Thoracic aorta (tissue), 2 donors: ENCODE measurements around the gene CNPY4. TPM values are rescaled to one million over a fixed set of nuclear protein-coding genes. Genes with fewer than 3 reads are reported as not detected.

ENCODE experiments used
- ATAC-seq: fragments of 150-250 bp; one replicate; pipeline ENCODE4 v1.8.0; 2017; ENCODE audit warnings: low read depth; ENCODE audit not compliant: insufficient number of reproducible peaks, low FRiP score
- DNase-seq: peaks from one replicate; pipeline ENCODE4 v3.0.0-alpha.2; 2020; ENCODE audit warnings: low spot score
- H3K27ac ChIP-seq, 2 donors: fragments of 200-600 bp; sonication (generic); 1 replicate in 1 of 2; 2 replicates in 1 of 2; pipeline ENCODE4 v1.5.1; 2016; ENCODE audit warnings: mild to moderate bottlenecking in 2 of 2, moderate library complexity in 2 of 2
- H3K27me3 ChIP-seq: fragments of 200-600 bp; sonication (generic); replicated peaks from 2 replicates; pipeline ENCODE4 v1.6.0; 2016; ENCODE audit warnings: mild to moderate bottlenecking; ENCODE audit not compliant: insufficient read depth
- H3K36me3 ChIP-seq: fragments of 200-600 bp; sonication (generic); one replicate; pipeline ENCODE4 v1.5.1; 2016
- H3K4me1 ChIP-seq, 2 donors: fragments of 200-600 bp; sonication (generic); 1 replicate in 1 of 2; 2 replicates in 1 of 2; pipeline versions ENCODE4 v1.5.1 to v1.6.0; 2016; ENCODE audit warnings: low read depth in 2 of 2, mild to moderate bottlenecking in 1 of 2; ENCODE audit not compliant: control insufficient read depth in 1 of 2
- H3K4me3 ChIP-seq: fragments of 200-600 bp; sonication (generic); 2 replicates; pipeline ENCODE4 v1.5.1; 2016; ENCODE audit warnings: mild to moderate bottlenecking
- H3K9me3 ChIP-seq: fragments of 200-600 bp; sonication (generic); 2 replicates; pipeline ENCODE4 v1.5.1; 2016
- total RNA-seq, 2 donors: library from RNA; depleted of rRNA; stranded (reverse); fragments of >200 nt; gene quantifications; one replicate each; pipeline versions ENCODE4 v1.1.0 to v1.2.3, GENCODE V29; 2016
- TF ChIP-seq, protein P1 (sequence below): fragments of 200-600 bp; sonication (generic); IDR thresholded peaks from one replicate; pipeline ENCODE4 v1.5.1; 2019; ENCODE audit warnings: antibody characterized with exemption

Gene CNPY4
- total RNA-seq, 2 donors from 2014 or later = 12.6 to 13.7 TPM

GRCh38 chr7:100124301-100125230 lies 5.1 kb downstream of the CNPY4 start:
- Histone ChIP-seq H3K27me3 (no peaks in the 10 kb centered on the region), H3K9me3 (no peaks in the 10 kb centered on the region), H3K4me3 (no peak overlapping the region), H3K27ac (no peak overlapping the region), H3K4me1 (peaks cover 13 to 36% of the 10 kb centered on the region in 2 donors), H3K36me3 (no peaks in the 10 kb centered on the region)
- TF ChIP-seq, protein P1, sequence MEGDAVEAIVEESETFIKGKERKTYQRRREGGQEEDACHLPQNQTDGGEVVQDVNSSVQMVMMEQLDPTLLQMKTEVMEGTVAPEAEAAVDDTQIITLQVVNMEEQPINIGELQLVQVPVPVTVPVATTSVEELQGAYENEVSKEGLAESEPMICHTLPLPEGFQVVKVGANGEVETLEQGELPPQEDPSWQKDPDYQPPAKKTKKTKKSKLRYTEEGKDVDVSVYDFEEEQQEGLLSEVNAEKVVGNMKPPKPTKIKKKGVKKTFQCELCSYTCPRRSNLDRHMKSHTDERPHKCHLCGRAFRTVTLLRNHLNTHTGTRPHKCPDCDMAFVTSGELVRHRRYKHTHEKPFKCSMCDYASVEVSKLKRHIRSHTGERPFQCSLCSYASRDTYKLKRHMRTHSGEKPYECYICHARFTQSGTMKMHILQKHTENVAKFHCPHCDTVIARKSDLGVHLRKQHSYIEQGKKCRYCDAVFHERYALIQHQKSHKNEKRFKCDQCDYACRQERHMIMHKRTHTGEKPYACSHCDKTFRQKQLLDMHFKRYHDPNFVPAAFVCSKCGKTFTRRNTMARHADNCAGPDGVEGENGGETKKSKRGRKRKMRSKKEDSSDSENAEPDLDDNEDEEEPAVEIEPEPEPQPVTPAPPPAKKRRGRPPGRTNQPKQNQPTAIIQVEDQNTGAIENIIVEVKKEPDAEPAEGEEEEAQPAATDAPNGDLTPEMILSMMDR = no peak
- ATAC-seq (no peak), DNase-seq (no peak)

GRCh38 chr7:100126239-100126930 lies 7.0 kb downstream of the CNPY4 start:
- Histone ChIP-seq H3K27me3 (no peaks in the 10 kb centered on the region), H3K9me3 (no peaks in the 10 kb centered on the region), H3K4me1 (peaks cover 11 to 36% of the 10 kb centered on the region in 2 donors), H3K4me3 (peak overlapping the region; percentile 97), H3K27ac (peak overlapping the region; percentile 96 to 98), H3K36me3 (no peaks in the 10 kb centered on the region)
- ATAC-seq (no peak), DNase-seq (no peak)
- TF ChIP-seq, protein P1 = no peak

DNA sequence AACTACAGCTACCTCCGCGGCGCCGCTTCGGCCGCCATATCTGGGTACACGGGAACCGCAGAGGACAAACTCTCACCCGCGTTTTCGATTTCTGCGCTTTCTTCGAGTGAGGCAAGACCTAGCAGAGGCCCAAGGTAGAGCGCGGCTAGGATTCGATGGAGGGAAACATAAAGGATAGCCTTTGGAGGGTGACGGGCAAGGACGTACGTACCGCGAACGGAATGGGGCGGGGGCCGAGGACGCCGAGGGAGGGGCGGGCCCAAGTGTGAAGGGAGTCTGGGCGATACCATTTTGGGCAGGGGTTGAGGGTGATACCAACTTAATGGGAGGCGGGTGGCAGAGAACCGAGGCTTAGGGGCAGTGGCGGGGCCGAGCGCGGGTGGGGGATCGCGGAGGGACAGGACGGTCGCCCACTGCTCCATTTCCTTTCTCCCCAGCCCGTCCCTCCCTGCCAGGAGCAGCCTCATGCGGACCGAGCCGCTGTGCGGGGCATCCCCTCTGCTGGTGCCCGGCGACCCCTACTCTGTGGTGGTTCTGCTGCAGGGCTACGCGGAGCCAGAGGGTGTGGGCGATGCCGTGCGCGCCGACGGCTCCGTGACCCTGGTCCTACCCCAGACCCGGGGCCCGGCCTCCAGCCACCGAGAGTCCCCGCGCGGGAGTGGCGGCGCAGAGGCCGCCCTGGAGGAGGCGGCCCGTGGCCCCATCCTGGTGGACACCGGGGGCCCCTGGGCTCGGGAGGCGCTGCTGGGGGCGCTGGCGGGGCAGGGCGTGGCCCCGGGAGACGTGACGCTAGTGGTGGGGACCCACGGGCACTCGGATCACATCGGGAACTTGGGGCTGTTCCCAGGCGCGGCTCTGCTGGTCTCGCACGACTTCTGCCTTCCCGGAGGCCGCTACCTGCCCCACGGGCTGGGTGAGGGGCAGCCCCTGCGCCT lies 7.8 kb downstream of the CNPY4 start, which contains the start of gene MBLAC1:
MBLAC1 (plus strand) TSS at position 37 of the 935 bp plus-strand sequence; CDS start at position 466, 429 bp downstream.
- Histone ChIP-seq H3K4me3 (peak within 1 kb of the TSS; percentile 97), H3K27ac (peak within 1 kb of the TSS; percentile 96 to 98), H3K27me3 (no peaks in the 10 kb centered on the region), H3K36me3 (no peaks in the 10 kb centered on the region), H3K9me3 (no peaks in the 10 kb centered on the region), H3K4me1 (peaks cover 13 to 37% of the 10 kb centered on the region in 2 donors)
- DNase-seq = peak; percentile 65
- ATAC-seq = peak; percentile 94
- TF ChIP-seq, protein P1 = no peak

- no peak for DNase-seq
- TF ChIP-seq, protein P1 = no peak
- Histone ChIP-seq H3K4me3 (peak overlapping the region; percentile 97), H3K36me3 (no peaks in the 10 kb centered on the region), H3K27ac (peak overlapping the region; percentile 96 to 98), H3K27me3 (no peaks in the 10 kb centered on the region), H3K9me3 (no peaks in the 10 kb centered on the region), H3K4me1 (peaks cover 13 to 37% of the 10 kb centered on the region in 2 donors)
- no peak for ATAC-seq
These were observed 8.6 kb downstream of the CNPY4 start for GRCh38 chr7:100127866-100128636.
